A549 (cell line): ENCODE data around the gene SHLD2. TPM values are rescaled to one million over a fixed set of nuclear protein-coding genes. Genes with fewer than 3 reads are reported as not detected.
A peak's percentile ranks its signal among the peaks of the same experiment; 100 is the strongest.
"Not testable (repeated sequence)": the region's sequence is repeated elsewhere in the genome, so short reads cannot be mapped to it uniquely, and the experiment has no call there.

Source experiments
- ATAC-seq, 2 experiments: fragments of 200-7000 bp in 1 of 2; fragments of >200 bp in 1 of 2; cut with Nextera tagmentation in 1 of 2; cut with Tn5 transposase in 1 of 2; 3 replicates each; pipeline versions ENCODE4 v1.8.0 to v1.9.1; 2018 to 2020; ENCODE audit warnings: mild to moderate bottlenecking in 1 of 2, moderate library complexity in 1 of 2
- CTCF ChIA-PET: fragments of 300-600 bp; sonication (Branson Sonifier 250); formaldehyde crosslinking; extraction: SDS; loops from one replicate; lab custom pipeline; 2021; ENCODE audit warnings: antibody characterized with exemption, inconsistent platforms; lab: Yijun Ruan, JAX
- POLR2A ChIA-PET: fragments of 350-600 bp; formaldehyde crosslinking; extraction: SDS; loops from one replicate; lab custom pipeline; 2021; ENCODE audit warnings: antibody characterized with exemption, inconsistent platforms; lab: Yijun Ruan, JAX
- DNase-seq, 2 experiments: peaks; one replicate each; pipeline versions ENCODE4 v3.0.0 to v3.0.0-alpha.2; 2011 to 2016; ENCODE audit warnings: low read depth in 1 of 2, low spot score in 1 of 2
- FAIRE-seq: peaks from 2 replicates; lab custom pipeline; 2011; peaks lifted over from hg19 to GRCh38; lab: Jason Lieb, UNC
- H3K27ac ChIP-seq, 2 experiments: fragments of >200 bp; sonication (Bioruptor Twin); formaldehyde crosslinking; 3 replicates each; pipeline ENCODE4 v1.5.1; 2016 to 2017
- H3K4me1 ChIP-seq: fragments of >200 bp; sonication (Bioruptor Twin); formaldehyde crosslinking; 3 replicates; pipeline ENCODE4 v1.6.1; 2016
- H3K4me2 ChIP-seq: fragments of >200 bp; sonication (Bioruptor Twin); formaldehyde crosslinking; 3 replicates; pipeline ENCODE4 v1.6.1; 2016
- H3K4me3 ChIP-seq: fragments of >200 bp; sonication (Bioruptor Twin); formaldehyde crosslinking; 3 replicates; pipeline ENCODE4 v1.5.1; 2016
- H3K9me3 ChIP-seq: fragments of >200 bp; sonication (Bioruptor Twin); formaldehyde crosslinking; 3 replicates; pipeline ENCODE4 v1.6.1; 2016
- MAFK ChIP-seq: fragments of 450-650 bp; IDR thresholded peaks from 2 replicates; pipeline ENCODE4 v1.6.1; 2014; ENCODE audit not compliant: partially characterized antibody
- RAD21 ChIP-seq, 2 experiments: fragments of >200 bp in 1 of 2; sonication (Bioruptor Twin) in 1 of 2; formaldehyde crosslinking in 1 of 2; IDR thresholded peaks in 1 of 2; conservative IDR thresholded peaks in 1 of 2; 2 replicates in 1 of 2; 3 replicates in 1 of 2; pipeline ENCODE4 v1.6.1; 2012 to 2018; ENCODE audit warnings: inconsistent platforms in 1 of 2
- WGBS: methylation state at CpG from one replicate; pipeline ENCODE4 v1.1.6; 2017; ENCODE audit errors: missing lambda C conversion rate; 5-methylcytosine and 5-hydroxymethylcytosine counted together
- polyA plus RNA-seq, 4 experiments: library from polyadenylated mRNA; depleted of rRNA in 3 of 4; stranded (reverse); fragments of >200 nt; fragmentation: RNase III in 1 of 4; extraction: RNeasy Plus Mini Kit Qiagen cat#74134 plus additional on column Dnase treatment in 1 of 4; gene quantifications; 2 replicates in 3 of 4; 3 replicates in 1 of 4; pipeline ENCODE4 v1.2.3, GENCODE V29; 2011 to 2017
- TF ChIP-seq, protein P1 (sequence below): fragments of >200 bp; sonication (Bioruptor Twin); formaldehyde crosslinking; IDR thresholded peaks from 3 replicates; pipeline ENCODE4 v1.5.1; 2016

Gene SHLD2
- polyA plus RNA-seq, 2 of the 4 experiments (the other 2 are of a cell fraction), result 22.9 to 45.4 TPM

DNA sequence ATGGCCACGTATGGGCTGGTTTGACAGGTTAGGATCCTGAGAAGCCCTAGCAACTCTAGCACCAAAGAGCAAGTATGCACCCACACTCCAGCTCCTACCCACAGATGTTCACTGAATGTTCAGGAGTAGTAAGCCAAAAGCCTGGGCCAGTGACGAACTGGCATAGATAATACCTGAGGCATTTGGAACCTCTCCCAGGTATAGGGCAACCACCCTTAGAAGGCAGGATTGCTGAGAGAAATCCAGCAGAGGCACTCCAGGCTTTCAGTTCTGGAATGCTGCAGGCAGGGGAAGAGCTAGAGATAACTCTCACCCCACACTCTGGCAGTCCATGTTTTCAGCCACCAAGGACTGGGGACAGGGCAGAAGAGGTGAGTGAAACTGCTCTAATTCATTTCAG lies 39.4 kb downstream of the SHLD2 start:
- DNase-seq, H3K27ac ChIP-seq, CTCF ChIA-PET, ATAC-seq, H3K4me3 ChIP-seq, FAIRE-seq, POLR2A ChIA-PET, H3K4me1 ChIP-seq, H3K4me2 ChIP-seq: not testable (repeated sequence)
- WGBS, result 97% methylated on average over 2 of the region's 2 CpGs
- H3K9me3 ChIP-seq, result peaks cover 19% of the 10 kb centered on the region

DNA sequence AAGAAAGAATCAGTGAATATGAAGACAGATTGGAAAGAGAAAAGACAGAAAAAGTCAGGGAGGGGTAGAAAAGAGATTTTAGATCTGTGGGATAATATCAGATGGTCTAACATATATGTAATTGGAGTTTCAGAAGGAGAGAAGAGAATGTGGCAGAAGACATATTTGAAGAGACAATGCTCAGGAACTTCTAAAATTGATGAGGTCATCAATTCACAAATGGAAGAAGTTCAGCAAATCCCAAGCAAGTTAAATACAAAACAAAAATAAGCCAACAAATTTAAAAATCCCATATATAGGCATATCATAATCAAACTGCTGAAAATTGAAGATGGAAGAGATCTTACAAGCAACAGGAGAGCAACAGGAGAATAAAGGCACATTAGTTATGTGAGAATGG lies 42.5 kb downstream of the SHLD2 start:
- H3K4me2 ChIP-seq, POLR2A ChIA-PET, ATAC-seq, H3K4me3 ChIP-seq, H3K27ac ChIP-seq, DNase-seq, FAIRE-seq, CTCF ChIA-PET, H3K4me1 ChIP-seq: not testable (repeated sequence)
- peaks cover 19% of the 10 kb centered on the region for H3K9me3 ChIP-seq
- TF ChIP-seq MAFK, result peak; percentile 73
- TF ChIP-seq, all 56 proteins: peak for 1; not testable (repeated sequence) for 55

DNA sequence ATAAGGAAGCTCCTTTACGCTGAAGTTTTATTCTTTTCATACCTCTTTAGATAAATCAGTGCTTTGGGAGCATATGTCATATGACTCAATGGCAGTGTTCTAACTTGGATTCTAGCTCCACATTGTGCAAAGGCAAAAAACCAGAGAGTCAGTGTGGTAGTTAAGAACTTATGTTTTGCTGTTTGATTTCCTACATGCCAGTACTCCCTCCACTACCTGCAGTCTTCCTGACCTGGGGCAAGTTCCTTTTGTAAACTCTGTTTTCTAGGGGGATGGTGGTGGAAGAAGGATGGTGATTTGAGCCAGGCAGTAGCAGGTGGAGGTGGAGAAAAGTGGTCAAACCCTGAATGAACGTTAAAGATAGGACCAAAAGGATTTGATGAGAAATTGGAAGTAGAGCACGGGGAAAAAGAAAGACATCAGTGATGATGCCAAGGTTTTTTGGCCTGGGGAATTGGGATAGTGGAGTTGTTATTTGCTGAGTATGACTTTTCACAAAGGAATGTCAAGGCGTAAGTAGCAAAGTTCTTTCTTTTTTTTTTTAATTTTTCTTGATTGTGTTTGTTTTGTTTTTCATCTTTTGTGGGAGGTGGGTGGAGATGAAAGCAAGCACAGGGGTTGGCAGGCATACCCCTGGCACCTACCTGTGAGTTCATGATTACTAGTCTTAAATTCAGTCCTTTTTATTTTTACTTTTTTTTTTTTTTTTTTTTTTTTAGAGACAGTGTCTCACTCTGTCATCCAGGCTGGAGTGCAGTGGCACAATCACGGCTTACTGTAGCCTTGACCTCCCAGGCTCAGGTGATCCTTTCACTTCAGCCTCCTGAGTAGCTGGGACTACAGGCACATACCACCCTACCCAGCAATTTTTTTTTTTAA lies 47.5 kb downstream of the SHLD2 start:
- H3K4me2 ChIP-seq, result peak overlapping the region; percentile 64
- peak overlapping the region in 1 of 2 experiments; percentile 16; a peak in 3 of 6 replicates for H3K27ac ChIP-seq
- FAIRE-seq, H3K9me3 ChIP-seq, H3K4me3 ChIP-seq, POLR2A ChIA-PET: not testable (repeated sequence)
- peak; percentile 74 to 86 for ATAC-seq
- peaks cover 12% of the 10 kb centered on the region; the same call in 2 of the 3 replicates for H3K4me1 ChIP-seq
- 18% methylated on average over 5 of the region's 5 CpGs for WGBS
- peak; percentile 74 for TF ChIP-seq MAFK
- CTCF ChIA-PET, result interaction anchor here (0.7 kb wide), 1 partner anchor 47 kb away, joined by 3 read pairs; no protein-coding TSS in a partner anchor
- DNase-seq, result peak in 1 of 2 experiments; percentile 18

DNA sequence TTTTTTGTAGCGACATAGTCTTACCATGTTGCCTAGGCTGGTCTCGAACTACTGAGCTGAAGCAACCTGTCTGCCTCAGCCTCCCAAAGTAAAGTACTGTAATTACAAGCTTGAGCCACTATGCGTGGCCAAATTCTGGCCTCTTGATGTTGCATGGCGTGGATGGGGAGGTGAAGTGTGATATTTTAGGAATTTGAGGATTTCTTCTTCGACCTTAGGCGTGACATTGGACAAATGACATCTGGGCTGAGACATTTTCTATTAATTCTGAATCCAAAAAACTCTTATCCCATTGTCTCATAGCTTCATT lies 48.1 kb downstream of the SHLD2 start:
- H3K4me3 ChIP-seq, POLR2A ChIA-PET, FAIRE-seq, H3K9me3 ChIP-seq, CTCF ChIA-PET: not testable (repeated sequence)
- DNase-seq (peak in 1 of 2 experiments; percentile 11), ATAC-seq (peak; percentile 54 to 64; a peak in 3 of 6 replicates)
- Histone ChIP-seq H3K27ac (peak overlapping the region in 1 of 2 experiments; percentile 16; a peak in 1 of 6 replicates), H3K4me2 (peak overlapping the region; percentile 64), H3K4me1 (peaks cover 12% of the 10 kb centered on the region; the same call in 2 of the 3 replicates)
- 90% methylated on average over 6 of the region's 6 CpGs for WGBS

DNA sequence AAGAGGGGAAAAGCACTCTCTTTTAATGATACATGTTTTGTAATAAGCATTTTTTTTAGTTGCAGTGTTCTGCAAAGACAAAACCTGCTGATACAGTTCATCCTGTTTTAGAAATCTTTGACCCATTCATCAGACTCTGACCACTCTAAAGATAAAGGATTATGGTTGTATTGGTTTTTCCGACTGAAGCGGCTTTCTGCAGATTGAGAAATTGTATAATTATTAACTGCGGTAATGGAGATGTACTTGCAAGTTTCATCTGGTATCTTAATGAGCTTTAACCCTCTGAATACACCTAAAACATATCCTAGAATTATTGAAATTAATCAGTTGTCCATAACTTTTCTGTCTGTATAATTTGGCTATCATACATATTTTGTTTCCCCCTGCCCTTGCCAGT lies 50.6 kb downstream of the SHLD2 start:
- 83% methylated on average over 3 of the region's 3 CpGs for WGBS
- ATAC-seq, CTCF ChIA-PET: not testable (repeated sequence)

DNA sequence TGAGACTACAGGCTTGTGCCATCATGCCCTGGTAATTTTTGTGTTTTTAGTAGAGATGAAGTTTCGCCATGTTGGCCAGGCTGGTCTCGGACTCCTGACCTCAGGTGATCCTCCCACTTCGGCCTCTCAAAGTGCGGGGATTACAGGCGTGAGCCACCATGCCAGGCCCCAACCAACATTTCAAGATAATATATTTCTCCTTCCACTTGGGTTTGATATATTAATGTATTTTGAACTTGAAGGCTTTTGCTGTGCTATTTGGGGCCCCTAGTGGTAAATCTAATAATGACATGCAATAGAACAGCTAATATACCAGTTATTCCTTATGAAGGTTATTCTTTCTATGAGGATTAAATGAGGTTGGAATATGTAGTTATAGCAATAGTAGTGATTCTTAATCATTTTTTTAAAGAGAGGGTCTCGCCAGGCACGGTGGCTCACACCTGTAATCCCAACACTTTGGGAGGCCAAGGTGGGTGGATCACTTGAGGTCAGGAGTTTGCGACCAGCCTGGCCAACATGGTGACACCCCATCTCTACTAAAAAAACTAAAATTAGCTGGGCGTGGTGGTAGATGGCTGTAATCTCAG lies 54.1 kb downstream of the SHLD2 start:
- DNase-seq, H3K4me2 ChIP-seq, H3K27ac ChIP-seq, H3K4me1 ChIP-seq, H3K4me3 ChIP-seq, H3K9me3 ChIP-seq, FAIRE-seq, POLR2A ChIA-PET: not testable (repeated sequence)
- TF ChIP-seq, protein P1, sequence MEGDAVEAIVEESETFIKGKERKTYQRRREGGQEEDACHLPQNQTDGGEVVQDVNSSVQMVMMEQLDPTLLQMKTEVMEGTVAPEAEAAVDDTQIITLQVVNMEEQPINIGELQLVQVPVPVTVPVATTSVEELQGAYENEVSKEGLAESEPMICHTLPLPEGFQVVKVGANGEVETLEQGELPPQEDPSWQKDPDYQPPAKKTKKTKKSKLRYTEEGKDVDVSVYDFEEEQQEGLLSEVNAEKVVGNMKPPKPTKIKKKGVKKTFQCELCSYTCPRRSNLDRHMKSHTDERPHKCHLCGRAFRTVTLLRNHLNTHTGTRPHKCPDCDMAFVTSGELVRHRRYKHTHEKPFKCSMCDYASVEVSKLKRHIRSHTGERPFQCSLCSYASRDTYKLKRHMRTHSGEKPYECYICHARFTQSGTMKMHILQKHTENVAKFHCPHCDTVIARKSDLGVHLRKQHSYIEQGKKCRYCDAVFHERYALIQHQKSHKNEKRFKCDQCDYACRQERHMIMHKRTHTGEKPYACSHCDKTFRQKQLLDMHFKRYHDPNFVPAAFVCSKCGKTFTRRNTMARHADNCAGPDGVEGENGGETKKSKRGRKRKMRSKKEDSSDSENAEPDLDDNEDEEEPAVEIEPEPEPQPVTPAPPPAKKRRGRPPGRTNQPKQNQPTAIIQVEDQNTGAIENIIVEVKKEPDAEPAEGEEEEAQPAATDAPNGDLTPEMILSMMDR, result peak; percentile 44
- TF ChIP-seq RAD21 (conservative IDR thresholded peaks at IDR 0.05 in 1 of 2, IDR thresholded peaks at IDR 0.05 in 1 of 2), result peak in 1 of 2 experiments; percentile 35; a peak in 2 of 5 replicates
- peak; percentile 68 to 81; a peak in 5 of 6 replicates for ATAC-seq
- 70% methylated on average over 9 of the region's 9 CpGs for WGBS
- CTCF ChIA-PET, result interaction anchor here (0.6 to 1.5 kb wide), 7 partner anchors 29 to 919 kb away, joined by 3 to 5 read pairs (median 3); no protein-coding TSS in a partner anchor

More for the DNA sequence above, 50.6 kb downstream of the SHLD2 start:
- H3K4me2 ChIP-seq, H3K27ac ChIP-seq, H3K9me3 ChIP-seq, POLR2A ChIA-PET, FAIRE-seq, DNase-seq, H3K4me3 ChIP-seq: not testable (repeated sequence)
- H3K4me1 ChIP-seq, result peaks cover 12% of the 10 kb centered on the region; the same call in 2 of the 3 replicates

DNA sequence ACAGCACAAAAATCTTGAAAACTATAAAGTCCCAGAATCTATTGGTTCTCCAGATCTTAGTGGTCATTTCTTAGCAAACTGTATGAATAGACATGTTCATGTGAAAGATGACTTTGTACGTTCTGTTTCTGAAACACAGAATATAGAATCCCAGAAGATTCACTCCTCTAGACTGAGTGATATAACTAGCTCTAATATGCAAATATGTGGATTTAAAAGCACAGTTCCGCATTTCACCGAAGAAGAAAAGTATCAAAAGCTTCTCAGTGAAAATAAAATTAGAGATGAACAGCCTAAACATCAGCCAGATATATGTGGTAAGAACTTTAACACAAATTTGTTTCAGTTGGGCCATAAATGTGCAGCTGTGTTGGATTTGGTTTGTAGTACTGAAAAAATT lies 56.5 kb downstream of the SHLD2 start:
- H3K4me3 ChIP-seq, H3K27ac ChIP-seq, H3K4me1 ChIP-seq, DNase-seq, FAIRE-seq, H3K4me2 ChIP-seq, POLR2A ChIA-PET, H3K9me3 ChIP-seq, ATAC-seq, CTCF ChIA-PET: not testable (repeated sequence)
- WGBS, result 95% methylated on average over 3 of the region's 3 CpGs

DNA sequence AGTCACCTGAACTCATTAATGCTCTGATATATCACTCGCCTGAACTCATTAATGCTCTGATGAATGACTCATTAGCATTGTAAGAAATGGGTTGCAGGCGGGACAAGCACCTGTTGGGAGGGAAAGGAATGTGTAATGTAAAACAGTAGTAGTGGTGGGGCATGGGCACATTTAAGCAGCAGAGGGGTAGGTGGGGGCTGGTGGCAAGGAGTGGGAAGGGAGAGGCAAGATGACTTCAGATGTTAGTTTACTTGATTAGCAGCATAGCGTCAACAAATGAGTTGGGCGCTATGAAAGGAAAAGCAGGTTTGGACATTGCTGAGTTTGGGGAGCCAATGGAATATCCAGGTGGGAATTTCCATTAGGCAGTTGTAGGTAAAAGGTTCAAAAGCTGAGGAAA lies 61.8 kb downstream of the SHLD2 start:
- H3K27ac ChIP-seq, H3K4me1 ChIP-seq, H3K9me3 ChIP-seq, POLR2A ChIA-PET, ATAC-seq, FAIRE-seq, H3K4me2 ChIP-seq, H3K4me3 ChIP-seq, DNase-seq, CTCF ChIA-PET: not testable (repeated sequence)
- WGBS, result 100% methylated on average over 4 of the region's 4 CpGs

DNA sequence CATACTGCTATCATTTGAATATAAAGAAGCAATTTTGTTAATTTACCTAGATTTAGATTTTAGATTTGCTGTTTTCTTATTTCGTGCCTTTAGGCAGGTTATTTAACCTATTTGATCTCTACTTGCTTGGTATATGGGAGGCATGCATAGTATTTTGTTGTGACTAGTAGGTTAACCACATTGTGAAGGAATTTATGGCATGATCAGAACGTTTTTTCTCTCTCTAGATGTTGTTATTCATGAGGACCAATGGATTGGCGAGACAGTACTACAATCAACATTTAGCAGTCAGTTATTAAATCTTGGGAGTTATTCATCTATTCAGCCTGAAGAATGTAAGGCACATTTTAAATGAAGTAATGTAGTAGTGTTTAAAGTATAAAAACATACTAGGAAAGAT lies 62.8 kb downstream of the SHLD2 start:
- CTCF ChIA-PET, ATAC-seq, POLR2A ChIA-PET, FAIRE-seq, H3K4me3 ChIP-seq, DNase-seq, H3K4me1 ChIP-seq, H3K4me2 ChIP-seq, H3K9me3 ChIP-seq, H3K27ac ChIP-seq: not testable (repeated sequence)
- 72% methylated on average over 3 of the region's 3 CpGs for WGBS
